Caco-2 (cell line): ENCODE results near the gene APIP. TPM values are rescaled to one million over a fixed set of nuclear protein-coding genes. Genes with fewer than 3 reads are reported as not detected.

Source experiments
- BruUV-seq: library from RNA; stranded (reverse); fragments of 400-500 nt; replicated peaks from 2 replicates; lab custom pipeline; 2021; lab: Mats Ljungman, UMichigan
- CTCF ChIA-PET: fragments of 300-600 bp; sonication (Branson Sonifier 250); formaldehyde crosslinking; loops from one replicate; lab custom pipeline; 2022; ENCODE audit warnings: antibody characterized with exemption; lab: Charles Lee
- POLR2A ChIA-PET: fragments of 300-600 bp; sonication (Branson Sonifier 250); formaldehyde crosslinking; loops from one replicate; lab custom pipeline; 2022; ENCODE audit warnings: antibody characterized with exemption; lab: Charles Lee
- DNase-seq, 2 experiments: peaks; one replicate each; pipeline versions ENCODE4 v3.0.0 to v3.0.0-alpha.2; 2020 to 2022
- H3K27me3 ChIP-seq: replicated peaks from 2 replicates; pipeline ENCODE4 v1.6.0; 2011; ENCODE audit warnings: low read length; ENCODE audit not compliant: control insufficient read depth, insufficient read depth
- H3K36me3 ChIP-seq: 2 replicates; pipeline ENCODE4 v1.5.1; 2011; ENCODE audit warnings: low read length; ENCODE audit not compliant: control insufficient read depth, insufficient read depth
- H3K4me1 ChIP-seq: fragments of 250-450 bp; sonication (Bioruptor Pico); 2 replicates; pipeline ENCODE4 v1.5.1; 2020; ENCODE audit warnings: mild to moderate bottlenecking
- H3K4me3 ChIP-seq: 2 replicates; pipeline ENCODE4 v1.5.1; 2011; ENCODE audit warnings: low read depth, mild to moderate bottlenecking, control low read depth, low read length
- H3K9me3 ChIP-seq: fragments of 250-450 bp; sonication (Bioruptor Pico); 2 replicates; pipeline ENCODE4 v1.5.1; 2020; ENCODE audit warnings: mild to moderate bottlenecking, moderate library complexity
- H3K27ac Mint-ChIP-seq: one replicate; pipeline ENCODE4 v1.8.0; 2022; ENCODE audit warnings: mixed read lengths; ENCODE audit not compliant: unreplicated experiment
- H3K27me3 Mint-ChIP-seq: one replicate; pipeline ENCODE4 v1.8.0; 2022; ENCODE audit warnings: mixed read lengths; ENCODE audit not compliant: insufficient read depth, unreplicated experiment
- H3K36me3 Mint-ChIP-seq: one replicate; pipeline ENCODE4 v1.8.0; 2022; ENCODE audit warnings: mild to moderate bottlenecking, mixed read lengths; ENCODE audit not compliant: insufficient read depth, unreplicated experiment
- H3K4me1 Mint-ChIP-seq: one replicate; pipeline ENCODE4 v1.8.0; 2022; ENCODE audit warnings: low read depth, mixed read lengths; ENCODE audit not compliant: unreplicated experiment
- H3K4me3 Mint-ChIP-seq: one replicate; pipeline ENCODE4 v1.8.0; 2022; ENCODE audit warnings: mild to moderate bottlenecking, moderate library complexity, mixed read lengths; ENCODE audit not compliant: unreplicated experiment
- H3K9me3 Mint-ChIP-seq: one replicate; pipeline ENCODE4 v1.8.0; 2022; ENCODE audit warnings: mixed read lengths; ENCODE audit not compliant: unreplicated experiment
- intact Hi-C: fragments of 100-400 bp; cut with micrococcal nuclease; formaldehyde crosslinking; loops from one replicate; pipeline ENCODE4 v1.10.0; 2022; ENCODE audit not compliant: unreplicated experiment
- total RNA-seq: library from RNA; stranded (reverse); gene quantifications from 2 replicates; pipeline ENCODE4 v1.2.3, GENCODE V29; 2022
- TF ChIP-seq, protein P1 (sequence below), 2 experiments: fragments of 200-600 bp in 1 of 2; IDR thresholded peaks; 1 replicate in 1 of 2; 2 replicates in 1 of 2; pipeline versions ENCODE4 v1.5.1 to v1.8.0; 2011 to 2022; ENCODE audit warnings: antibody characterized with exemption in 1 of 2, control low read depth in 1 of 2, inconsistent platforms in 1 of 2, low read depth in 1 of 2, low read length in 1 of 2, mild to moderate bottlenecking in 1 of 2, moderate library complexity in 1 of 2; ENCODE audit not compliant: insufficient read depth in 1 of 2, severe bottlenecking in 1 of 2, unreplicated experiment in 1 of 2

APIP gene
- total RNA-seq, 1 experiment from 2014 or later = 19.8 TPM

DNA sequence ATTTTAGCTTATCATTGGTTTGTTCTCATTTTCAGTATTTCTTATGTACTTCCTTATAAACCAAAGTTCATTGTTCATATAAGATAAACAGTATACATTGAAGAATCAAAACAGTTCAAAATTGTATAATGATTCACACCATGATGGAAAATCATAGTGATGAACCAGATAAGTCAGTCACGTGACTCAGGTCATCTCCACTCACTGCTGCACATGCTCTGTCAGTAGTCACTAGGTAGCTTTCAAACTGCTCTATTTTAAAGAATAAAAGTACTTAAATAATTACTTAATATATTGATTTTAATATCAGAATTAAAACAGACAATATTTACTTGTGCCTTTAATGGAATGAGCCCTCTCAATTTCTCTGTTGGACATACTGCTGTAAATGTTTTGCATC is 37.8 kb upstream of the APIP start:
- Mint-ChIP-seq H3K27ac (no peak overlapping the region), H3K9me3 (no peaks in the 10 kb centered on the region), H3K36me3 (peaks cover 9% of the 10 kb centered on the region), H3K4me1 (no peaks in the 10 kb centered on the region), H3K4me3 (no peak overlapping the region), H3K27me3 (no peaks in the 10 kb centered on the region)
- no peak for DNase-seq
- TF ChIP-seq, protein P1, sequence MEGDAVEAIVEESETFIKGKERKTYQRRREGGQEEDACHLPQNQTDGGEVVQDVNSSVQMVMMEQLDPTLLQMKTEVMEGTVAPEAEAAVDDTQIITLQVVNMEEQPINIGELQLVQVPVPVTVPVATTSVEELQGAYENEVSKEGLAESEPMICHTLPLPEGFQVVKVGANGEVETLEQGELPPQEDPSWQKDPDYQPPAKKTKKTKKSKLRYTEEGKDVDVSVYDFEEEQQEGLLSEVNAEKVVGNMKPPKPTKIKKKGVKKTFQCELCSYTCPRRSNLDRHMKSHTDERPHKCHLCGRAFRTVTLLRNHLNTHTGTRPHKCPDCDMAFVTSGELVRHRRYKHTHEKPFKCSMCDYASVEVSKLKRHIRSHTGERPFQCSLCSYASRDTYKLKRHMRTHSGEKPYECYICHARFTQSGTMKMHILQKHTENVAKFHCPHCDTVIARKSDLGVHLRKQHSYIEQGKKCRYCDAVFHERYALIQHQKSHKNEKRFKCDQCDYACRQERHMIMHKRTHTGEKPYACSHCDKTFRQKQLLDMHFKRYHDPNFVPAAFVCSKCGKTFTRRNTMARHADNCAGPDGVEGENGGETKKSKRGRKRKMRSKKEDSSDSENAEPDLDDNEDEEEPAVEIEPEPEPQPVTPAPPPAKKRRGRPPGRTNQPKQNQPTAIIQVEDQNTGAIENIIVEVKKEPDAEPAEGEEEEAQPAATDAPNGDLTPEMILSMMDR (IDR thresholded peaks at IDR 0.05; ENCODE audit: insufficient read depth in 1 of 2, low read depth in 1 of 2, low read length in 1 of 2, severe bottlenecking in 1 of 2, unreplicated experiment in 1 of 2) = no peak
- intact Hi-C loops = no loop called here
- Histone ChIP-seq H3K36me3 (no peaks in the 10 kb centered on the region), H3K9me3 (no peaks in the 10 kb centered on the region), H3K4me1 (no peaks in the 10 kb centered on the region), H3K4me3 (no peak overlapping the region), H3K27me3 (no peaks in the 10 kb centered on the region)
- BruUV-seq = no TSS peak
- POLR2A ChIA-PET = no interaction called here
- CTCF ChIA-PET = no interaction called here

DNA sequence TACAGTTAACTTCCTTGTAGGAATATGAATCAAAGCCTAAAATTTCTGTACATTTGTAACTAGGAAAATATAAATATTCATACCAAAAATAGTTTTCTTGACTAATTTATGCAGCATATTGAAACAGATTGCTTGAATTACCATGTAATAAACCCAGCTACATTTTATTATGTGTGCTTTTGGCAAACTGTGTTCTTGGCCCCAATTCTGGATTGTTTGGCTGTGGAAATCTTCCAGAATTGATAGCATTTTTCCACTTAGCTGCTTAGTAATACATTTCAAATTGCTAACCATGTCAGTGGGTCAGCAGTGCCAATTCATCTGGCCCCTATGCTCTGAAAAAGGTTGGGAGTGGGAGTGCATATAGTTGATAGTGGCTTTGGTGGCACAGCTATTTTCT is 32.5 kb upstream of the APIP start:
- no peak overlapping the region for H3K4me3 ChIP-seq
- ChIA-PET CTCF (no interaction called here), POLR2A (interaction anchor here (0.5 kb wide), 1 partner anchor 10 kb away, joined by 4 read pairs; no protein-coding TSS in a partner anchor)
- intact Hi-C loops = no loop called here
- no peaks in the 10 kb centered on the region for H3K4me1 ChIP-seq
- no peak overlapping the region for H3K27ac Mint-ChIP-seq
- no peaks in the 10 kb centered on the region for H3K27me3 ChIP-seq
- H3K9me3 Mint-ChIP-seq = no peaks in the 10 kb centered on the region
- H3K36me3 ChIP-seq = no peaks in the 10 kb centered on the region
- no peak for DNase-seq
- TF ChIP-seq, protein P1 (IDR thresholded peaks at IDR 0.05; ENCODE audit: insufficient read depth in 1 of 2, low read depth in 1 of 2, low read length in 1 of 2, severe bottlenecking in 1 of 2, unreplicated experiment in 1 of 2) = no peak
- H3K9me3 ChIP-seq = peaks cover 5% of the 10 kb centered on the region
- peaks cover 3% of the 10 kb centered on the region for H3K4me1 Mint-ChIP-seq
- H3K4me3 Mint-ChIP-seq = no peak overlapping the region
- no TSS peak for BruUV-seq
- peaks cover 21% of the 10 kb centered on the region for H3K36me3 Mint-ChIP-seq
- H3K27me3 Mint-ChIP-seq = no peaks in the 10 kb centered on the region

DNA sequence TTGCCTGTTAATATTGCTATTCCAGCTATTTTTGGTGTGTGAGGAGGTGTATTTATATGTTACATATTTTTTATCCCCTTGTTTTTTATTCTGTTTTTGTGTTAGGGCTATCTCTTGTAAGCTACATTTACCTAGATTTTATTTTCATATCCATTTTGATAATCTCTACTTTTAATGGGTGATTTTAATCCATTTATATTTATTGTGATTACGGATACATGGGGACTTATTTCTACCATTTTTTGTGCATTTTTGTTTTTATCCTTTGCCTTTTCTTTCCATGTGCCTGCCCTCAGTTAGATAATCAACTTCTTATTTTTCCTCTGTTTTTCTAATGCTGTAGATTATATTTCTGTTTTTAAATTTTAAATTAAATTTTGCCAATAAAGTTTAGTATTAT is 28.5 kb upstream of the APIP start:
- Mint-ChIP-seq H3K27ac (no peak overlapping the region), H3K36me3 (peaks cover 16% of the 10 kb centered on the region), H3K4me3 (no peak overlapping the region), H3K4me1 (peaks cover 7% of the 10 kb centered on the region), H3K9me3 (no peaks in the 10 kb centered on the region), H3K27me3 (no peaks in the 10 kb centered on the region)
- H3K27me3 ChIP-seq = no peaks in the 10 kb centered on the region
- peaks cover 5% of the 10 kb centered on the region for H3K9me3 ChIP-seq
- ChIA-PET POLR2A (no interaction called here), CTCF (no interaction called here)
- H3K4me3 ChIP-seq = no peak overlapping the region
- intact Hi-C loops = no loop called here
- H3K36me3 ChIP-seq = no peaks in the 10 kb centered on the region
- no peaks in the 10 kb centered on the region; the same call in 1 of the 2 replicates for H3K4me1 ChIP-seq
- DNase-seq = no peak
- no TSS peak for BruUV-seq
- TF ChIP-seq, protein P1 (IDR thresholded peaks at IDR 0.05; ENCODE audit: insufficient read depth in 1 of 2, low read depth in 1 of 2, low read length in 1 of 2, severe bottlenecking in 1 of 2, unreplicated experiment in 1 of 2) = no peak
